NCI-H526 treated with DMSO at 0.1 percent for 48 hours (cell line): ENCODE results near the gene DDX4.

ENCODE experiments used
- DNase-seq: peaks from one replicate; lab custom pipeline; 2025; lab: John Stamatoyannopoulos, UW

The DDX4 gene

GRCh38 chr5:55821731-55822512 is 84.1 kb downstream of the DDX4 start:
- DNase-seq, result no peak

- DNase-seq, result no peak
Measured at GRCh38 chr5:55823151-55823796, 85.4 kb downstream of the DDX4 start.

- DNase-seq, result no peak
Measured at GRCh38 chr5:55829956-55830355, 92.1 kb downstream of the DDX4 start.

GRCh38 chr5:55832446-55832845 is 94.6 kb downstream of the DDX4 start:
- DNase-seq, result no peak

- no peak for DNase-seq
Measured at GRCh38 chr5:55836191-55836590, 98.3 kb downstream of the DDX4 start.

- DNase-seq, result no peak
Measured at GRCh38 chr5:55841976-55842375, 104.1 kb downstream of the DDX4 start.

- DNase-seq, result no peak
Measured at GRCh38 chr5:55847837-55848236, 110.0 kb downstream of the DDX4 start.

- DNase-seq, result no peak
Measured at GRCh38 chr5:55848783-55849182, 110.9 kb downstream of the DDX4 start.

GRCh38 chr5:55850839-55851674 is 113.2 kb downstream of the DDX4 start, which contains the start of gene IL31RA:
Gene IL31RA, plus strand, starts transcription at chr5:55851357. Its CDS starts 214 bp downstream, at chr5:55851571.
- no peak for DNase-seq

- DNase-seq, result no peak
Measured at GRCh38 chr5:55851675-55851979, 113.8 kb downstream of the DDX4 start.

GRCh38 chr5:55852503-55852902 is 114.6 kb downstream of the DDX4 start:
- no peak for DNase-seq

GRCh38 chr5:55853041-55853670 is 115.3 kb downstream of the DDX4 start:
- DNase-seq, result no peak

- DNase-seq, result no peak
Measured at GRCh38 chr5:55853818-55854217, 116.0 kb downstream of the DDX4 start.

- no peak for DNase-seq
Measured at GRCh38 chr5:55855509-55855908, 117.6 kb downstream of the DDX4 start.

GRCh38 chr5:55856516-55857246 is 118.8 kb downstream of the DDX4 start:
- DNase-seq, result no peak

- no peak for DNase-seq
Measured at GRCh38 chr5:55857247-55857640, 119.4 kb downstream of the DDX4 start.

GRCh38 chr5:55858104-55858503 is 120.2 kb downstream of the DDX4 start:
- no peak for DNase-seq

GRCh38 chr5:55860288-55860687 is 122.4 kb downstream of the DDX4 start:
- no peak for DNase-seq

GRCh38 chr5:55860709-55861108 is 122.8 kb downstream of the DDX4 start:
- no peak for DNase-seq

GRCh38 chr5:55864606-55865541 is 127.0 kb downstream of the DDX4 start:
- no peak for DNase-seq

- no peak for DNase-seq
Measured at GRCh38 chr5:55865831-55866230, 128.0 kb downstream of the DDX4 start.
